Spleen (tissue), 11 donors: ENCODE measurements around the gene COL12A1. TPM values are rescaled to one million over a fixed set of nuclear protein-coding genes. Genes with fewer than 3 reads are reported as not detected.

Experiments used
- DNase-seq: peaks from one replicate; pipeline ENCODE4 v3.0.0-alpha.2; 2020
- H3K27ac ChIP-seq, 8 donors: fragments of 200-600 bp; sonication (generic) in 7 of 8; 1 replicate in 4 of 8; 2 replicates in 4 of 8; pipeline versions ENCODE4 v1.5.0 to v1.8.0; 2016 to 2021; ENCODE audit warnings: inconsistent platforms in 4 of 8, mild to moderate bottlenecking in 4 of 8, moderate library complexity in 1 of 8
- H3K27me3 ChIP-seq, 7 donors: fragments of 200-600 bp; sonication (generic) in 6 of 7; replicated peaks in 1 of 7; 1 replicate in 4 of 7; 2 replicates in 3 of 7; pipeline versions ENCODE4 v1.5.0 to v1.8.0; 2016 to 2021; ENCODE audit warnings: inconsistent platforms in 3 of 7, mild to moderate bottlenecking in 1 of 7
- H3K36me3 ChIP-seq, 6 donors: fragments of 200-600 bp; sonication (generic) in 5 of 6; 1 replicate in 4 of 6; 2 replicates in 2 of 6; pipeline versions ENCODE4 v1.5.0 to v1.8.0; 2016 to 2021; ENCODE audit warnings: inconsistent platforms in 2 of 6
- H3K4me1 ChIP-seq, 6 donors: fragments of 200-600 bp; sonication (generic) in 5 of 6; 1 replicate in 3 of 6; 2 replicates in 3 of 6; pipeline versions ENCODE4 v1.5.0 to v1.8.0; 2016 to 2021; ENCODE audit warnings: inconsistent platforms in 3 of 6
- H3K4me3 ChIP-seq, 8 donors: fragments of 200-600 bp; sonication (generic) in 7 of 8; 1 replicate in 4 of 8; 2 replicates in 4 of 8; pipeline versions ENCODE4 v1.5.0 to v1.8.0; 2016 to 2021; ENCODE audit warnings: inconsistent platforms in 4 of 8, mild to moderate bottlenecking in 4 of 8, moderate library complexity in 2 of 8
- H3K9me3 ChIP-seq, 8 donors: fragments of 200-600 bp; sonication (generic) in 7 of 8; 1 replicate in 4 of 8; 2 replicates in 4 of 8; pipeline versions ENCODE4 v1.5.0 to v1.8.0; 2016 to 2021; ENCODE audit warnings: inconsistent platforms in 4 of 8
- CTCF ChIP-seq, 11 experiments: fragments of 200-600 bp in 7 of 11; fragments of 450-650 bp in 4 of 11; sonication (generic) in 4 of 11; IDR thresholded peaks in 8 of 11; conservative IDR thresholded peaks in 3 of 11; 1 replicate in 7 of 11; 2 replicates in 4 of 11; pipeline versions ENCODE4 v1.4.0 to v1.8.0; 2016 to 2021; ENCODE audit warnings: antibody characterized with exemption in 11 of 11, inconsistent platforms in 4 of 11, mild to moderate bottlenecking in 1 of 11
- POLR2A ChIP-seq, 3 donors: fragments of 450-650 bp; IDR thresholded peaks; one replicate each; pipeline ENCODE4 v1.5.1; 2017; ENCODE audit warnings: antibody characterized with exemption in 3 of 3, mild to moderate bottlenecking in 1 of 3
- POLR2AphosphoS5 ChIP-seq, 3 donors: sonication (generic); formaldehyde crosslinking; IDR thresholded peaks; one replicate each; pipeline ENCODE4 v1.5.1; 2017; ENCODE audit warnings: antibody characterized with exemption in 3 of 3
- WGBS, 5 donors: extraction: QIAGEN DNeasy Blood & Tissue Kit in 3 of 5; methylation state at CpG; one replicate each; pipeline versions ENCODE4 v1.1.5 to v1.1.7; 2013 to 2018; 5-methylcytosine and 5-hydroxymethylcytosine counted together
- intact Hi-C: fragments of 100-400 bp; cut with DNase I; formaldehyde crosslinking; loops from one replicate; pipeline ENCODE4 v1.15.0; 2023; ENCODE audit warnings: low total_unique reads
- polyA plus RNA-seq, 3 donors: library from polyadenylated mRNA; stranded (reverse); fragments of 200-250 nt; gene quantifications; one replicate each; pipeline ENCODE4 v1.2.1, GENCODE V29; 2013
- total RNA-seq, 7 donors: library from RNA; depleted of rRNA in 3 of 7; stranded (reverse); fragments of >200 nt in 3 of 7; fragmentation: NEBNext Ultra II Directional in 4 of 7; extraction: Animal tissue kit (Norgen Biotek cat#: 25700) in 4 of 7; gene quantifications; one replicate each; pipeline versions ENCODE4 v1.1.0 to v1.2.1, GENCODE V29; 2016 to 2021
- donor health status: healthy with polysubstance abuse.
- donor health status: DM: no; HTN: no; CAD: no; lungs with moderate emphysema.
- donor health status: DM: no; HTN: no; CAD: no.
- donor health status: Bipolar disorder and iron deficiency.
- donor health status: healthy.
- donor health status: DM: no; HTN: no; CAD: no.
- donor health status: DM: yes; HTN: yes; CAD: no.

Gene COL12A1
- total and polyA plus RNA-seq, 10 donors: 2.5 to 32.6 (median 21.2) TPM

- H3K4me3 ChIP-seq: no peak overlapping the region
- TF ChIP-seq POLR2A (IDR thresholded peaks at IDR 0.05) (no peak), CTCF (IDR thresholded peaks at IDR 0.05 in 8 of 11, conservative IDR thresholded peaks at IDR 0.05 in 3 of 11) (no peak), POLR2AphosphoS5 (IDR thresholded peaks at IDR 0.05) (no peak)
- WGBS, 5 donors: 88 to 100% (median 96%) methylated on average over 1 of the region's 1 CpG
- DNase-seq: no peak
- no peaks in the 10 kb centered on the region for H3K4me1 ChIP-seq
- peaks cover 0 to 12% (median under 1%) of the 10 kb centered on the region in 7 donors for H3K27me3 ChIP-seq
- no peaks in the 10 kb centered on the region for H3K36me3 ChIP-seq
- intact Hi-C loops: no loop called here
- H3K9me3 ChIP-seq: no peaks in the 10 kb centered on the region
- no peak overlapping the region for H3K27ac ChIP-seq
Measured at GRCh38 chr6:75090576-75090975, 115.3 kb downstream of the COL12A1 start.

- Histone ChIP-seq H3K27ac (no peak overlapping the region), H3K4me3 (no peak overlapping the region), H3K27me3 (peaks cover 0 to 19% (median 7%) of the 10 kb centered on the region in 7 donors), H3K4me1 (no peaks in the 10 kb centered on the region), H3K36me3 (no peaks in the 10 kb centered on the region), H3K9me3 (no peaks in the 10 kb centered on the region)
- no peak for DNase-seq
- 89 to 93% (median 90%) methylated on average over 8 of the region's 8 CpGs for WGBS, 5 donors
- TF ChIP-seq POLR2AphosphoS5 (IDR thresholded peaks at IDR 0.05) (no peak), CTCF (IDR thresholded peaks at IDR 0.05 in 8 of 11, conservative IDR thresholded peaks at IDR 0.05 in 3 of 11) (no peak), POLR2A (IDR thresholded peaks at IDR 0.05) (no peak)
- intact Hi-C loops: no loop called here
Measured at GRCh38 chr6:75089921-75090320, 115.9 kb downstream of the COL12A1 start.

DNA sequence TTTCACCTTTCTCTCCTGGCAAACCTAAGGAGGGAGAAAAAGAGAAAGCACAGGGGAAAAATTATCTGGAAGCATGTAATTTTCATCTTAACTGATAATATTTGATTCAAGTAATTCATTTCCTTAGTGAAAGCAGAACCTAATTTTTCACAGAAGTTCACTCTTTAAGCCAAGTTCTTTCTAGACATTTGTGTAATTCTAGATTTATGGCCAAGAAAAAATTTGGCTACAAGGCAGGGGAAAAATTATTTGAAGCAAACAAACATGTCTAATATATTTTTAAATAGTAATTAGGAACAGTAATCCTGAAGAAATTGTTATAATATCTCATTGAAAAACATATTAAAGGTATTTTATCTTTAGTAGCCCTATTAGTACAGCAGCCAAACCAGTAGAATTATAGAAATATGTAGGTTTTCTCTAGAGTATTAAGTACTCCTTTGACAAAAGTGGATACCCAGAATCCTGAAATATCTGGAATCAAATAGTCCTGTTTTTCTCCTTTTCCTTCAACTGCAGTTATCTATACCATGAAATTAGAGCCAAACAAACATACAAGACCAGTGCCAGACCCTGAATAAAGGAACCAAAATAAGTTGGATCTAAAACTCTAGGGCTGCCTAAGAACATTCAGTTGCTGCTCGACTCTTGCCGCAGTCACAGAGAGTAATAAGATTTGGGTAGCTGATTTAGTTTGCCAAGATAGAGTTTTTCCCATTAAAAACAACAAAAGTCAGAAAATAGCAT lies 116.5 kb downstream of the COL12A1 start:
- H3K4me1 ChIP-seq: no peaks in the 10 kb centered on the region
- no peak overlapping the region for H3K27ac ChIP-seq
- no peaks in the 10 kb centered on the region for H3K36me3 ChIP-seq
- TF ChIP-seq CTCF (IDR thresholded peaks at IDR 0.05 in 8 of 11, conservative IDR thresholded peaks at IDR 0.05 in 3 of 11): no peak
- TF ChIP-seq POLR2A (IDR thresholded peaks at IDR 0.05): no peak
- no peak for TF ChIP-seq POLR2AphosphoS5 (IDR thresholded peaks at IDR 0.05)
- no peak overlapping the region for H3K4me3 ChIP-seq
- peaks cover 0 to 25% (median 9%) of the 10 kb centered on the region in 7 donors for H3K27me3 ChIP-seq
- intact Hi-C loops: no loop called here
- WGBS, 5 donors: 82 to 100% (median 94%) methylated on average over 2 of the region's 2 CpGs
- no peaks in the 10 kb centered on the region for H3K9me3 ChIP-seq
- DNase-seq: no peak

- no peak overlapping the region for H3K27ac ChIP-seq
- no peaks in the 10 kb centered on the region for H3K36me3 ChIP-seq
- TF ChIP-seq POLR2A (IDR thresholded peaks at IDR 0.05) (no peak), CTCF (IDR thresholded peaks at IDR 0.05 in 8 of 11, conservative IDR thresholded peaks at IDR 0.05 in 3 of 11) (no peak), POLR2AphosphoS5 (IDR thresholded peaks at IDR 0.05) (no peak)
- WGBS, 5 donors: 84 to 92% (median 87%) methylated on average over 13 of the region's 13 CpGs
- H3K9me3 ChIP-seq: no peaks in the 10 kb centered on the region
- DNase-seq: no peak
- H3K27me3 ChIP-seq: peaks cover 0 to 34% (median 9%) of the 10 kb centered on the region in 7 donors
- H3K4me1 ChIP-seq: no peaks in the 10 kb centered on the region
- no peak overlapping the region for H3K4me3 ChIP-seq
- intact Hi-C loops: no loop called here
Measured at GRCh38 chr6:75085931-75086635, 119.8 kb downstream of the COL12A1 start.
